CD14-positive monocyte (primary cell): ENCODE results near the gene RCE1. TPM values are rescaled to one million over a fixed set of nuclear protein-coding genes. Genes with fewer than 3 reads are reported as not detected.
"Not testable (repeated sequence)": the region's sequence is repeated elsewhere in the genome, so short reads cannot be mapped to it uniquely, and the experiment has no call there.

ENCODE experiments used
- DNase-seq, 3 donors: peaks; one replicate each; pipeline ENCODE4 v3.0.0-alpha.2; 2011 to 2022
- H2AFZ ChIP-seq: 2 replicates; pipeline ENCODE4 v1.6.0; 2012; ENCODE audit warnings: mild to moderate bottlenecking, low read depth, low read length, inconsistent platforms; ENCODE audit not compliant: insufficient read depth, poor library complexity, severe bottlenecking
- H3K27ac ChIP-seq, 2 donors: 1 replicate in 1 of 2; 2 replicates in 1 of 2; pipeline ENCODE4 v1.5.1; 2012 to 2013; ENCODE audit warnings: low read length in 2 of 2, control low read depth in 1 of 2, inconsistent platforms in 1 of 2, low read depth in 1 of 2, mild to moderate bottlenecking in 1 of 2
- H3K27me3 ChIP-seq, 2 donors: one replicate each; pipeline versions ENCODE4 v1.6.0 to v1.6.1; 2011 to 2013; ENCODE audit warnings: low read length in 2 of 2; ENCODE audit not compliant: control insufficient read depth in 2 of 2, insufficient read depth in 2 of 2
- H3K36me3 ChIP-seq, 2 donors: replicated peaks in 1 of 2; 1 replicate in 1 of 2; 2 replicates in 1 of 2; pipeline versions ENCODE4 v1.5.1 to v1.6.1; 2012 to 2013; ENCODE audit warnings: low read length in 2 of 2, control low read depth in 1 of 2, inconsistent platforms in 1 of 2, mild to moderate bottlenecking in 1 of 2; ENCODE audit not compliant: insufficient read depth in 2 of 2, control insufficient read depth in 1 of 2
- H3K4me1 ChIP-seq, 2 donors: 1 replicate in 1 of 2; 2 replicates in 1 of 2; pipeline versions ENCODE4 v1.5.1 to v1.6.1; 2012 to 2013; ENCODE audit warnings: low read length in 2 of 2, control low read depth in 1 of 2, inconsistent platforms in 1 of 2, mild to moderate bottlenecking in 1 of 2, moderate library complexity in 1 of 2; ENCODE audit not compliant: insufficient read depth in 2 of 2, control insufficient read depth in 1 of 2
- H3K4me2 ChIP-seq: replicated peaks from 2 replicates; pipeline ENCODE3; 2012; ENCODE audit warnings: low read length, moderate library complexity, mild to moderate bottlenecking; ENCODE audit not compliant: poor library complexity, severe bottlenecking; ENCODE audit errors: extremely low read depth
- H3K4me3 ChIP-seq, 3 experiments: fragments of 200-600 bp in 1 of 3; sonication (generic) in 1 of 3; replicated peaks in 1 of 3; 1 replicate in 2 of 3; 2 replicates in 1 of 3; pipeline ENCODE4 v1.5.1; 2011 to 2013; ENCODE audit warnings: low read length in 3 of 3, mild to moderate bottlenecking in 3 of 3, control low read depth in 2 of 3, low read depth in 2 of 3, inconsistent platforms in 1 of 3, moderate library complexity in 1 of 3
- H3K79me2 ChIP-seq: 2 replicates; pipeline ENCODE4 v1.6.0; 2012; ENCODE audit warnings: mild to moderate bottlenecking, control low read depth, inconsistent platforms, low read length, moderate library complexity; ENCODE audit not compliant: insufficient read depth
- H3K9ac ChIP-seq: 2 replicates; pipeline ENCODE4 v1.6.0; 2017; ENCODE audit warnings: low read length, mild to moderate bottlenecking; ENCODE audit not compliant: insufficient read depth, poor library complexity, severe bottlenecking
- H3K9me3 ChIP-seq, 2 donors: replicated peaks in 1 of 2; 1 replicate in 1 of 2; 2 replicates in 1 of 2; pipeline versions ENCODE4 v1.5.1 to v1.6.1; 2012 to 2013; ENCODE audit warnings: low read length in 2 of 2, control low read depth in 1 of 2; ENCODE audit not compliant: control insufficient read depth in 1 of 2, insufficient read depth in 1 of 2
- H4K20me1 ChIP-seq: 2 replicates; pipeline ENCODE4 v1.6.0; 2012; ENCODE audit warnings: mild to moderate bottlenecking, low read length, control low read depth, moderate library complexity; ENCODE audit not compliant: insufficient read depth
- H3K27ac Mint-ChIP-seq, 7 donors: one replicate each; pipeline ENCODE4 v1.8.0; 2020; ENCODE audit warnings: mild to moderate bottlenecking in 7 of 7, mixed read lengths in 7 of 7, moderate library complexity in 6 of 7, inconsistent platforms in 2 of 7
- H3K27me3 Mint-ChIP-seq, 3 donors: one replicate each; pipeline ENCODE4 v1.8.0; 2021 to 2022; ENCODE audit warnings: low read depth in 3 of 3, mild to moderate bottlenecking in 3 of 3, mixed read lengths in 3 of 3, moderate library complexity in 3 of 3, inconsistent platforms in 1 of 3
- H3K36me3 Mint-ChIP-seq, 2 donors: one replicate each; pipeline ENCODE4 v1.8.0; 2020; ENCODE audit warnings: mixed read lengths in 2 of 2, inconsistent platforms in 1 of 2, mild to moderate bottlenecking in 1 of 2
- H3K4me1 Mint-ChIP-seq: one replicate; pipeline ENCODE4 v1.8.0; 2020; ENCODE audit warnings: mild to moderate bottlenecking, mixed read lengths
- H3K4me3 Mint-ChIP-seq, 2 donors: one replicate each; pipeline ENCODE4 v1.8.0; 2020; ENCODE audit warnings: mild to moderate bottlenecking in 2 of 2, mixed read lengths in 2 of 2, moderate library complexity in 1 of 2
- H3K9me3 Mint-ChIP-seq, 7 donors: one replicate each; pipeline ENCODE4 v1.8.0; 2020 to 2022; ENCODE audit warnings: mixed read lengths in 7 of 7, mild to moderate bottlenecking in 6 of 7, moderate library complexity in 6 of 7, inconsistent platforms in 2 of 7
- WGBS: methylation state at CpG from one replicate; pipeline ENCODE4 v1.1.5; 2013; ENCODE audit warnings: missing lambda C conversion rate; ENCODE audit not compliant: insufficient coverage; 5-methylcytosine and 5-hydroxymethylcytosine counted together
- intact Hi-C, 2 donors: fragments of 100-400 bp; cut with micrococcal nuclease; formaldehyde crosslinking; loops; one replicate each; pipeline versions ENCODE4 v1.15.0 to v1.15.1; 2023
- polyA plus RNA-seq, 3 donors: library from polyadenylated mRNA; depleted of rRNA in 1 of 3; unstranded in 2 of 3; stranded (reverse) in 1 of 3; fragments of 300-500 nt in 2 of 3; fragments of >200 nt in 1 of 3; fragmentation: Illumina TruSeq in 2 of 3; gene quantifications; 1 replicate in 2 of 3; 2 replicates in 1 of 3; pipeline ENCODE4 v1.2.3, GENCODE V29; 2012 to 2021
- TF ChIP-seq, protein P1 (sequence below): fragments of 200-600 bp; IDR thresholded peaks from one replicate; pipeline ENCODE4 v1.8.0; 2022; ENCODE audit warnings: antibody characterized with exemption, mild to moderate bottlenecking

Gene RCE1
- polyA plus RNA-seq, 3 donors = 20.3 to 24.7 (median 22.8) TPM

DNA sequence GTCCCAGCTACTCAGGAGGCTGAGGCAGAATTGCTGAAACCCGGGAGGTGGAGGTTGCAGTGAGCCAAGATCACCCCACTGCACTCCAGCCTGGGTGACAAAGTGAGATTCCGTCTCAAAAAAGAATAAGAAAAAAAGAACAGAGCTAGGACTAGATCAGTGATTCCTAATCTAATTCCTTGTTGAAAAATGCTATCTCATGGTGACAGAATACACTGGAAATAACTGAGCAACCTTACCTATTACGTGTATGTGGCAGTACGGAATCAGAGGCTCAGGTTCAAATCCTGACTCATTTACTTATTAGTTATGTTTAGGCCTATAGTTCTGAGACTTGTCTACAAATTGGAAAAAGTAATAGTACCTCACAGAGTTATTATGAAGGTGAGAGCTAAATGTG lies 19.5 kb upstream of the RCE1 start:
- Histone ChIP-seq H3K9ac (no peak overlapping the region), H2AFZ (no peak overlapping the region), H3K4me2 (no peak overlapping the region), H3K9me3 (no peaks in the 10 kb centered on the region), H3K4me1 (no peaks in the 10 kb centered on the region), H3K27me3 (no peaks in the 10 kb centered on the region), H3K79me2 (no peaks in the 10 kb centered on the region), H3K4me3 (no peak overlapping the region), H3K27ac (no peak overlapping the region), H4K20me1 (no peaks in the 10 kb centered on the region), H3K36me3 (no peaks in the 10 kb centered on the region)
- intact Hi-C loops = no loop called here
- H3K27ac Mint-ChIP-seq = no peak overlapping the region
- DNase-seq = no peak
- no peaks in the 10 kb centered on the region for H3K4me1 Mint-ChIP-seq
- no peaks in the 10 kb centered on the region for H3K36me3 Mint-ChIP-seq
- no peak overlapping the region for H3K4me3 Mint-ChIP-seq
- WGBS = 100% methylated on average over 2 of the region's 4 CpGs
- peaks cover 0 to 2% (median 0%) of the 10 kb centered on the region in 3 donors for H3K27me3 Mint-ChIP-seq
- no peaks in the 10 kb centered on the region for H3K9me3 Mint-ChIP-seq
- TF ChIP-seq, protein P1, sequence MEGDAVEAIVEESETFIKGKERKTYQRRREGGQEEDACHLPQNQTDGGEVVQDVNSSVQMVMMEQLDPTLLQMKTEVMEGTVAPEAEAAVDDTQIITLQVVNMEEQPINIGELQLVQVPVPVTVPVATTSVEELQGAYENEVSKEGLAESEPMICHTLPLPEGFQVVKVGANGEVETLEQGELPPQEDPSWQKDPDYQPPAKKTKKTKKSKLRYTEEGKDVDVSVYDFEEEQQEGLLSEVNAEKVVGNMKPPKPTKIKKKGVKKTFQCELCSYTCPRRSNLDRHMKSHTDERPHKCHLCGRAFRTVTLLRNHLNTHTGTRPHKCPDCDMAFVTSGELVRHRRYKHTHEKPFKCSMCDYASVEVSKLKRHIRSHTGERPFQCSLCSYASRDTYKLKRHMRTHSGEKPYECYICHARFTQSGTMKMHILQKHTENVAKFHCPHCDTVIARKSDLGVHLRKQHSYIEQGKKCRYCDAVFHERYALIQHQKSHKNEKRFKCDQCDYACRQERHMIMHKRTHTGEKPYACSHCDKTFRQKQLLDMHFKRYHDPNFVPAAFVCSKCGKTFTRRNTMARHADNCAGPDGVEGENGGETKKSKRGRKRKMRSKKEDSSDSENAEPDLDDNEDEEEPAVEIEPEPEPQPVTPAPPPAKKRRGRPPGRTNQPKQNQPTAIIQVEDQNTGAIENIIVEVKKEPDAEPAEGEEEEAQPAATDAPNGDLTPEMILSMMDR = no peak

DNA sequence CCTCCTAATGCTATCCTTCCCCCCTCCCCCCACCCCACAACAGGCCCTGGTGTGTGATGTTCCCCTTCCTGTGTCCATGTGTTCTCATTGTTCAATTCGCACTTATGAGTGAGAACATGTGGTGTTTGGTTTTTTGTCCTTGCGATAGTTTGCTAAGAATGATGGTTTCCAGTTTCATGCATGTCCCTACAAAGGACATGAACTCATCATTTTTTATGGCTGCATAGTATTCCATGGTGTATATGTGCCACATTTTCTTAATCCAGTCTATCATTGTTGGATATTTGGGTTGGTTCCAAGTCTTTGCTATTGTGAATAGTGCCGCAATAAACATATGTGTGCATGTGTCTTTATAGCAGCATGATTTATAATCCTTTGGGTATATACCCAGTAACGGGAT lies 18.7 kb upstream of the RCE1 start:
- H3K9me3 ChIP-seq, intact Hi-C loops, H3K4me1 Mint-ChIP-seq, H3K27me3 ChIP-seq, H3K27ac ChIP-seq, DNase-seq, H4K20me1 ChIP-seq, H3K79me2 ChIP-seq, H3K9ac ChIP-seq, H3K36me3 Mint-ChIP-seq, H3K4me3 ChIP-seq, H3K4me2 ChIP-seq, H2AFZ ChIP-seq, H3K27ac Mint-ChIP-seq, H3K9me3 Mint-ChIP-seq, H3K4me1 ChIP-seq, H3K4me3 Mint-ChIP-seq, H3K36me3 ChIP-seq, H3K27me3 Mint-ChIP-seq: not testable (repeated sequence)
- 100% methylated on average over 1 of the region's 4 CpGs for WGBS
